ENCODE measurements around the gene BCOR.

The BCOR gene

DNA sequence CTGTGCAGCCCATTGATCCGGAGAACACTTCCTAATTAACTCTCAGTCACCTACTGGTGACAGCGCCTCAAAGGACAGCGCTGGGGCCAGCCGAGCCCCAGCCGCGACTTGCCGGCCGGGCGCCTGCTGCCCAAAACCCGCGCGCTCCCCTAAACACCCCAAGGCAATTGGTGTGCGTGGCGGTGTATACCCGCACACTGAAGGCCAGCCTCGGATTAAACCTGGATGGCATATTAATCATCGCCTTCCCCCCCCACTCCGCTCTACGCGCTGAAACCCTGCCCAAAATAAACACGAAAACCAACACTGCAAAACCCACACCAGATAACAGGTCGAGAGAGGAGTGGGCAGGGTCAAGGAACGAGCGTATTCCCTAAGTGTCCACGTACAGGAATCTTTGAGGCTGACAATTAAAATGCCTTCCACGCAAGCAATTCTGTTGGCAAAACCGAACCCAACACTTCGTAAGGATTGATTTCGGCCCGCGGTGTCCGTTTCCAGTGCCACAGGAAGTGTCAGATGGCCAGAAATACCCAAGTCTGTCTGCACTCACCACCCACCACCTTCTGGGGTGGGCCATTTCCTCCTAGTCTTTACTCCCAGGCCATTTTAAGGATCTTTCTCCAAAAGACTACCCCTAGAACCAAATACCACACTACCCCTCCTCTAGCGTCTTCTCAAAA is 2.7 kb downstream of the BCOR start:
- Histone ChIP-seq H3K4me2 (peak overlapping the region; percentile 83 to 95 (median 92)), H3K4me3 (peak overlapping the region; percentile 56 to 78 (median 68)), H3K36me3 (peaks cover 0 to 7% (median 0%) of the 10 kb centered on the region in 11 experiments; a peak in 3 of 22 replicates), H3K27ac (peak overlapping the region in 9 of 11 experiments; percentile 22 to 88 (median 78); a peak in 17 of 22 replicates), H3K27me3 (peaks cover 32 to 55% (median 44%) of the 10 kb centered on the region in 11 experiments), H3K9ac (peak overlapping the region; percentile 71 to 88 (median 84); a peak in 21 of 22 replicates), H3K9me3 (replicated peaks in 1 of 11) (peaks cover 26 to 61% (median 47%) of the 10 kb centered on the region in 11 experiments; a peak in 20 of 22 replicates), H3K4me1 (peaks cover 26 to 66% (median 56%) of the 10 kb centered on the region in 10 experiments), H4K20me1 (peaks cover 59 to 81% (median 64%) of the 10 kb centered on the region in 11 experiments)
- TF ChIP-seq Cebpa-rat (IDR thresholded peaks at IDR 0.05) = no peak

DNA sequence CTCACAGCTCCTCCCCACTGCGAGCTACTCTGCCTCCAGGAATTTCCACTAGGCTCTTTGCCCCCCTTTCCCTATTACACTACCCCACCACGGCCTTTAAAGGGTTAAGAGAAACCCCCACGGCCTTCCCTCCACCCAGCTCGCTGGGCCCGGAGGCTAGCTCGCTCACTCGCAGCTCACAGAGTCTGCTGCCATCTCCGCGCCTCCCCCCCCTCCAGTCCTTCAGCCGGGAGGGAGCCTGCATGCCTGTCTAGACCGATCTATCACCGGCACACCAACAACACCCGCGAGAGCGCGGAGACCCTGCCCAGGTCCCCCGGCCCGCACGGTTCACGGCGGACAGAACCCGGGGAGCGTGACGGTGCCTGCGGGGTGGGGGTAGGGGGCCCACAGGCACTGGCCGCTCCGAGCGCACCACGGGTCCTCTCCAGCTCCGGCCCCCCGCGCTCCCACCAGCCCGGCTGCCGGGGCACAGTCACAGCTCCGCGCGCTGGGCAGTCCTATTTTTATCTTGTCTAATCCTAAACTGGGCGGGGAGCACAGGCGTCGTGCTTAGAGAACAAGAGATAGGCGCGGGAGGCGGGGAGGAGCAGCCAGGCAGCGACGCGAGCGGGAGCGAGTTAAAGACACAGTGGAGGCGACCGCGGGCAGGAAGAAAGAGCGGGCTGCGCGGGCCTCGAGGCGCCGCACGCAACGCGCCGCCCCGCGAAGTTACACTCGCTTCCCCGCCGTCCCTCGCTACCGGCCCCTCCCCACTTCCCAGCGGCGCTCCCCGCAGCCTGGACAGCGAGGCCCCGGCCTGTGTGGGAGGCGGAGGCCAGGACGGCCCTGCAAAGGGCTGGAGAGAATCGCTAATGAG is 3.5 kb downstream of the BCOR start:
- peak overlapping the region; percentile 71 to 88 (median 84); a peak in 21 of 22 replicates for H3K9ac ChIP-seq
- peaks cover 0 to 7% (median 0%) of the 10 kb centered on the region in 11 experiments; a peak in 3 of 22 replicates for H3K36me3 ChIP-seq
- peak overlapping the region; percentile 56 to 78 (median 68) for H3K4me3 ChIP-seq
- H3K27ac ChIP-seq = peak overlapping the region in 9 of 11 experiments; percentile 9 to 88 (median 78); a peak in 14 of 22 replicates
- H3K4me1 ChIP-seq = peaks cover 26 to 66% (median 56%) of the 10 kb centered on the region in 10 experiments
- peaks cover 26 to 57% (median 47%) of the 10 kb centered on the region in 11 experiments; a peak in 20 of 22 replicates for H3K9me3 ChIP-seq (replicated peaks in 1 of 11)
- peaks cover 67 to 81% (median 68%) of the 10 kb centered on the region in 11 experiments for H4K20me1 ChIP-seq
- peak overlapping the region; percentile 83 to 95 (median 92) for H3K4me2 ChIP-seq
- TF ChIP-seq Cebpa-rat (IDR thresholded peaks at IDR 0.05) = no peak
- H3K27me3 ChIP-seq = peaks cover 32 to 62% (median 50%) of the 10 kb centered on the region in 11 experiments

DNA sequence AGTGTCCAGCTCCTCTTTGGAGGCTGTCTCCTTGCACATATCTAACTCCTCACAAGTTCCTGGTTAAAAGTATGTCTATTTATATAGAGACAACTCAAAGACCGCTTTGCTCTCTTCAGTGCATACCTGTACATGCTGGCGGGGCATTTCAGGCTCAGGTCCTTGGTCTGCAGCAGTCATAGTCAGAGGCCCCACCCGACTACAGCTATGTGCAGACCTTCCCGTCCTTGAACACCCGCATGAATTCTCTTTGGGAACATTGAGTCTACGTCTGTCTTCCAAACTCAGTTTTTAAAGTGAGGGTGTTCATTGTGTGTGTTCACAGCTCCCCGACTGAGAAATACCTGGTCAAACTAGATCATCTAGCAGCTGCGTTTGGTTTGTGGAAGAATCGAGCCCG is 4.2 kb downstream of the BCOR start:
- Histone ChIP-seq H3K9me3 (replicated peaks in 1 of 11) (peaks cover 25 to 54% (median 43%) of the 10 kb centered on the region in 11 experiments; a peak in 20 of 22 replicates), H3K27me3 (peaks cover 32 to 69% (median 53%) of the 10 kb centered on the region in 11 experiments), H3K27ac (no peak overlapping the region), H3K36me3 (peaks cover 0 to 7% (median 0%) of the 10 kb centered on the region in 11 experiments; a peak in 3 of 22 replicates), H3K9ac (peak overlapping the region in 5 of 11 experiments; percentile 71 to 88 (median 84); a peak in 7 of 22 replicates), H3K4me1 (peaks cover 32 to 70% (median 61%) of the 10 kb centered on the region in 10 experiments), H3K4me2 (peak overlapping the region; percentile 83 to 95 (median 92)), H3K4me3 (peak overlapping the region; percentile 56 to 78 (median 68); a peak in 17 of 20 replicates), H4K20me1 (peaks cover 74 to 84% (median 75%) of the 10 kb centered on the region in 11 experiments)
- TF ChIP-seq Cebpa-rat (IDR thresholded peaks at IDR 0.05) = no peak

DNA sequence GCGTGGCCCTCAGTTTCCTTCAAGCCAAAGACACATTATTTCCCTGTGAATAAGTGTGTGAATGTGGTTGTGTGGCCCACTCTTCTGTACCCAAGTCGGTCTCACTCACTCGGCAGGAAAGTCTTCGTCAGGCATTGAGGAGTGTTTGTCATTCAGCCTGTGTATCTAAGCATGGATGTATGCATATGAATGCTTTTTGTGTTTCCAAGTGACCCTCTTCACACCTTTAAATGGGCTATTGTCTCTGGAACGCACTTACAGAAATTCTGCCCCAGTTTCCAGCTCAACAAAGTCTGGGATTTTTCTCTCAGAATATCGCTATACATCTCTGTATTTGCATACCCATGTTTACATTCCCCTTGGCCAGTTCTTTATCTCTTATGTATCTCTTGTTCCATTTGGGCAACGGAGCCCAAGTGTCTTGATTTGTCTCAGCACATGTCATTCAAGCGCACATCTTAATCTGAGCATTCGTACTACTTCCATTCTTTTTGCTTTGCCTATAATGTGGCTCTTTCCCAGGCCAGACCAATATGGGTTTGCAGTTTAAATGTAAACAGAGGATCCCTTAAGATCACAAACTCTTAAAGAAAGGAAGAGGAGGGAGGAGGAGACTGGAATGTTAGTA is 4.8 kb downstream of the BCOR start:
- Histone ChIP-seq H3K4me1 (peaks cover 37 to 77% (median 68%) of the 10 kb centered on the region in 10 experiments), H4K20me1 (peaks cover 80 to 87% (median 81%) of the 10 kb centered on the region in 11 experiments), H3K4me2 (peak overlapping the region; percentile 2 to 95 (median 84); a peak in 12 of 22 replicates), H3K9me3 (replicated peaks in 1 of 11) (peaks cover 22 to 50% (median 39%) of the 10 kb centered on the region in 11 experiments; a peak in 20 of 22 replicates), H3K27me3 (peaks cover 34 to 76% (median 60%) of the 10 kb centered on the region in 11 experiments), H3K36me3 (peaks cover 0 to 7% (median 0%) of the 10 kb centered on the region in 11 experiments; a peak in 3 of 22 replicates), H3K4me3 (no peak overlapping the region), H3K9ac (no peak overlapping the region), H3K27ac (no peak overlapping the region)
- no peak for TF ChIP-seq Cebpa-rat (IDR thresholded peaks at IDR 0.05)

DNA sequence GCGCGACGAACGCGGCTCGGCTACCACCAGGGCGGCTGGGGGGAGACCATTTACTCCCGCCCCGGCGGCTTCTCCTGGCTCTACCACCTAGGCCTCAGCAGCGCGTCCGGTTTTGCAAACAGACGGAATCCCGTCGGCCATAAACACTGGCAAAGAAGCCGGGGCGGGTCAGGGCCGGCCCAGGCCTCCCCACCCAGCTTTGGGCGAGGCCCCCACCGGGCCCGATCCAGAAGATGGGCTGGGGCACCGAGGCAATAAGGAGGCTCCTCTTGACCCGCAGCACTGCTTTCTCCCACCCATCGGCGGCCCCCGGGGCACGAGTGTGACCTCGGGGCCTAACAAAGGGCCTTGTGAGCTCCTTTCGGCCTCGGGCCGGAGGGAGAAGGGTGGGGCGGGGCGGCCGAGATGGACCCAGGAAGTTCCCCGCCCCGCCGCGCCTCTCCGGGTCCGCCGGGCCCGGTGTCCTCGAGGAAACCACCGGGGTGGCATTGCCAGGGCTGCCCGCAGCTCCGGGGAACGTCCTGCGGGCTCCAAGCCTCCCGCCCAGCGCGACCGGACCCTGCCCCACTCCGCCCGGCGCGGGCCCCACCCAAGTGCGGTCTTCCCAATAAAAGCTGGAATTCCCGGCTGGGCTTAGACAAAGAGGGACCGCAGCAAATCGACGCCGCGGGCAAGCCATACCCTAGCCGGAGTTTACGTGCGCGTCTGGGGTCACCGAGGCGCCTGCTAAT is 5.9 kb downstream of the BCOR start:
- peaks cover 44 to 87% (median 70%) of the 10 kb centered on the region in 11 experiments for H3K27me3 ChIP-seq
- peaks cover 91 to 97% (median 92%) of the 10 kb centered on the region in 11 experiments for H4K20me1 ChIP-seq
- no peak for TF ChIP-seq Cebpa-rat (IDR thresholded peaks at IDR 0.05)
- no peak overlapping the region for H3K27ac ChIP-seq
- no peak overlapping the region for H3K9ac ChIP-seq
- H3K4me3 ChIP-seq = no peak overlapping the region
- H3K4me2 ChIP-seq = peak overlapping the region; percentile 69 to 95 (median 80); a peak in 18 of 22 replicates
- H3K9me3 ChIP-seq (replicated peaks in 1 of 11) = peaks cover 19 to 50% (median 36%) of the 10 kb centered on the region in 11 experiments; a peak in 20 of 22 replicates
- peaks cover 0 to 7% (median 0%) of the 10 kb centered on the region in 11 experiments; a peak in 3 of 22 replicates for H3K36me3 ChIP-seq
- H3K4me1 ChIP-seq = peaks cover 37 to 87% (median 79%) of the 10 kb centered on the region in 10 experiments

DNA sequence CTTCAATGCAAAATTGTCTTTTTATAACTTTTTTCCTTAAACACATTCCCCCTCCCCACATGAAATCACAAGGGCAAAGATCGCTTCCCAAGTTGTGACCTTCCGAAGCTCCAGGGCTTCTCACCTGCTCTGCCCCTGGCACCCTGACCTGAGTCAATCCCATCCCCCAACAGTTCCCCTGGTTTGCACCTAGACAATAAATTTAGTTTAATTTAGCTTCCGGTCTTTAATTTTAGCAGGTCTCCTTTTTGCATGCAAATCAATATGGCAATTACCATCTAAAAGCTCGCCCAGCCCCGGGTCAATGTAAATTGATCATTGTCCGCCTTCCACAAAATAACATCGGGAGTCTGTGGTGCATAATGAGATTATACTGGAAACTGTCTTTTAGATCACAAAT is 6.8 kb downstream of the BCOR start:
- H3K36me3 ChIP-seq = peaks cover 0 to 7% (median 0%) of the 10 kb centered on the region in 11 experiments; a peak in 3 of 22 replicates
- H3K9ac ChIP-seq = 0 out of 22 replicates have a peak overlapping the region, but pooled peaks of 3 of the 11 experiments have one; percentile 35 to 61 (median 42)
- H3K27me3 ChIP-seq = peaks cover 53 to 96% (median 79%) of the 10 kb centered on the region in 11 experiments
- TF ChIP-seq Cebpa-rat (IDR thresholded peaks at IDR 0.05) = no peak
- peaks cover 100% of the 10 kb centered on the region in 11 experiments for H4K20me1 ChIP-seq
- H3K4me2 ChIP-seq = peak overlapping the region; percentile 69 to 95 (median 80)
- peaks cover 18 to 43% (median 31%) of the 10 kb centered on the region in 11 experiments; a peak in 20 of 22 replicates for H3K9me3 ChIP-seq (replicated peaks in 1 of 11)
- H3K4me1 ChIP-seq = peaks cover 40 to 96% (median 88%) of the 10 kb centered on the region in 10 experiments
- H3K27ac ChIP-seq = no peak overlapping the region
- H3K4me3 ChIP-seq = peak overlapping the region in 6 of 10 experiments; percentile 37 to 62 (median 46); a peak in 6 of 20 replicates

Measured in BLaER1 treated with 17β-estradiol and CSF1 and Interleukin-3, amounts not matched to agents 10 nM and 100 nM (cell line).